HEK293 (cell line): ENCODE results near the gene GPR89A.

Experiments used
- ZBTB21 ChIP-seq: fragments of 450-650 bp; formaldehyde crosslinking; IDR thresholded peaks from 2 replicates; pipeline ENCODE4 v1.5.1; 2017; ENCODE audit warnings: missing biosample characterization, missing genetic modification characterization
- ZNF221 ChIP-seq: fragments of 450-650 bp; formaldehyde crosslinking; IDR thresholded peaks from 2 replicates; pipeline ENCODE4 v1.5.1; 2017; ENCODE audit warnings: missing biosample characterization, missing genetic modification characterization, borderline replicate concordance
- ZNF302 ChIP-seq: fragments of 450-650 bp; formaldehyde crosslinking; IDR thresholded peaks from 2 replicates; pipeline ENCODE4 v1.5.1; 2016; ENCODE audit warnings: missing biosample characterization, missing genetic modification characterization, low read depth
- TF ChIP-seq, protein P1 (sequence below): fragments of 450-650 bp; formaldehyde crosslinking; IDR thresholded peaks from 2 replicates; pipeline ENCODE4 v1.5.1; 2016; ENCODE audit warnings: missing biosample characterization, missing genetic modification characterization

DNA sequence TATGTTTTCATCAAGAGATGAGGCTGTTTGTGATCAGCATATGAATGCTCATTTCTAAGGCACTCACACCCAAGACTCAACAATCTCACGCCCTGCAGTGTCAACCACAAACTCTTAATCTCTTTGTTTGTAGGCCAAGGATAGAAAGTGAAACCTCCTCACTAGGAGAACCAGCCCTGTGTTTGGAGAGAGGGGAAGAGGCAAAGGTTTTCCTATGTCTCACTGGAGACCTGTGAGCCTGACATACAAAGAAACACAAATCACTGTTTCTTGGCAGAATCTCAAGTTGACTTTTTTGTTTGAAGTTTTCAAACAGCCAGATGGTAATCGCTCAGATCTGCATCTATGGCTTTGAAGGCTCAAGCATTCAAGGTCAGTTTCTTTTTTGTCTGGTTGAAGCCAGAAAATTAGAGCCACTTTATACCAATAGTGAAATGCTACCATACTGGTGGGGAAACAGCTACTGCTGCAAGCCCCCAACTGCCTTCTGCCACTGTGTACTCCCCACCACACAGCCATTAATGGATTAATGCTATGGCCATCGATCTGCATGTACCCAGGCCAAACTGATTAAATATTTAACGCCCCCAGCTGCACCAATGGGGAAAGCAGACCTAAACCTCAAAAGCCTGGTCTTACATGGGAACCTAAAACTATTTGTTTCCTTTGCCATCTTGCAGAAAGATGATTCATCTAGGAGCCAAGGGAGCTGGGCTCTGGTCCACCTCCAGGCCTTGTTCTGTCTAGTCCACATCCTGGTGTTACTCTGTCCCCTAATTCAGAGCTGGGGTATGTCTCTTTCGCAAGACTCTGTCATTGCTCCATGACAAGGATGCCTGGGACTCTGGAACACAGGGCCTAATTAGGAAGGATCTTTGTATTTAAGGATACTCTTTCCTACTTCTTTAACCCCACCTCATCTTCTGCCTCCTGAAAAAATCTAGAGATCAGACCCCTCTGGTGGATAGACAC lies 83.1 kb downstream of the GPR89A start:
- TF ChIP-seq ZNF302 (tag by site-specific recombination) = no peak
- TF ChIP-seq, protein P1, sequence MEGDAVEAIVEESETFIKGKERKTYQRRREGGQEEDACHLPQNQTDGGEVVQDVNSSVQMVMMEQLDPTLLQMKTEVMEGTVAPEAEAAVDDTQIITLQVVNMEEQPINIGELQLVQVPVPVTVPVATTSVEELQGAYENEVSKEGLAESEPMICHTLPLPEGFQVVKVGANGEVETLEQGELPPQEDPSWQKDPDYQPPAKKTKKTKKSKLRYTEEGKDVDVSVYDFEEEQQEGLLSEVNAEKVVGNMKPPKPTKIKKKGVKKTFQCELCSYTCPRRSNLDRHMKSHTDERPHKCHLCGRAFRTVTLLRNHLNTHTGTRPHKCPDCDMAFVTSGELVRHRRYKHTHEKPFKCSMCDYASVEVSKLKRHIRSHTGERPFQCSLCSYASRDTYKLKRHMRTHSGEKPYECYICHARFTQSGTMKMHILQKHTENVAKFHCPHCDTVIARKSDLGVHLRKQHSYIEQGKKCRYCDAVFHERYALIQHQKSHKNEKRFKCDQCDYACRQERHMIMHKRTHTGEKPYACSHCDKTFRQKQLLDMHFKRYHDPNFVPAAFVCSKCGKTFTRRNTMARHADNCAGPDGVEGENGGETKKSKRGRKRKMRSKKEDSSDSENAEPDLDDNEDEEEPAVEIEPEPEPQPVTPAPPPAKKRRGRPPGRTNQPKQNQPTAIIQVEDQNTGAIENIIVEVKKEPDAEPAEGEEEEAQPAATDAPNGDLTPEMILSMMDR = no peak
- TF ChIP-seq ZNF221 (tag by site-specific recombination) = no peak
- TF ChIP-seq ZBTB21 (tag by site-specific recombination) = no peak
